GM12873 (cell line): ENCODE measurements around the gene EIF3I.

Experiments
- CTCF ChIP-seq: IDR thresholded peaks from 2 replicates; pipeline ENCODE4 v1.5.1; 2012; ENCODE audit warnings: low read depth, mild to moderate bottlenecking, moderate library complexity, low read length, control low read depth; ENCODE audit not compliant: insufficient read depth; ENCODE audit errors: missing control alignments

The EIF3I gene

GRCh38 chr1:32221980-32222755 lies at the start of gene EIF3I, which contains the start of gene TMEM234:
Gene EIF3I, plus strand, starts transcription at chr1:32222407. Its CDS starts 35 bp downstream, at chr1:32222442.
Gene TMEM234, minus strand, starts transcription at chr1:32222353. Its CDS starts 31 bp downstream, at chr1:32222322.
- TF ChIP-seq CTCF, result no peak

GRCh38 chr1:32172621-32173245 lies 49.5 kb upstream of the EIF3I start:
- TF ChIP-seq CTCF, result no peak

- TF ChIP-seq CTCF, result no peak
Observed at GRCh38 chr1:32178380-32179192, 43.6 kb upstream of the EIF3I start.

GRCh38 chr1:32179193-32179442 lies 43.1 kb upstream of the EIF3I start:
- no peak for TF ChIP-seq CTCF

- TF ChIP-seq CTCF, result no peak
Observed at GRCh38 chr1:32179443-32180185, 42.6 kb upstream of the EIF3I start, which contains the start of gene TXLNA. Gene TXLNA, plus strand, starts transcription at chr1:32179675. Its CDS starts 671 bp downstream, at chr1:32180346.

- no peak for TF ChIP-seq CTCF
Observed at GRCh38 chr1:32180186-32181060, 41.8 kb upstream of the EIF3I start.
